ENCODE results near the gene EPHB1. TPM values are rescaled to one million over a fixed set of nuclear protein-coding genes. Genes with fewer than 3 reads are reported as not detected.

The EPHB1 gene
- total RNA-seq, 1 experiment from 2014 or later = 0.11 TPM

DNA sequence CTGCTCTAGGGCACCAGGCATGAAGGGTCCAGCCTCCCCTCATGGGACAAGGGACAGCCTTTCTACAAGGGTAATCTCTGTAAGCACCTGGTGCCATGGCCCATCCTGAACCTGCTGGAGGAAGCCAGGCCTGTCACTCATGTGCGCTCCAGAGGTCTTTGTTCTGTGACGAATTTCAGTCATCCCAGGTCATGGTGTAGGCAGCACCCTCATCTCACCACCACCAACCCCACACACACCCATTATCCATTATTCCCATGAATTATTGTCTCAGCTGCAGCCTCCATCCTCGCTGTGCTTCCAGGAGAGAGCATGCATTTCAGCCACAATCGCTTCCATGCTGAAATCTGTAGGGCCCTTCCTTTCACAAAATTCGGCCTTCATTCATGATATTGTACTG lies 419.3 kb downstream of the EPHB1 start:
- no TSS peak for BruUV-seq (replicated peaks)
- intact Hi-C loops (cut with micrococcal nuclease; ENCODE audit: unreplicated experiment) = no loop called here
- no peak for DNase-seq (ENCODE audit: low spot score)
- H3K9me3 ChIP-seq (ENCODE audit: low read depth, low read length, poor library complexity, severe bottlenecking) = no peaks in the 10 kb centered on the region
- no peaks in the 10 kb centered on the region for H3K27me3 ChIP-seq (replicated peaks; ENCODE audit: insufficient read depth, low read depth, low read length, poor library complexity)
- no peak for TF ChIP-seq EZH2 (IDR thresholded peaks at IDR 0.05; ENCODE audit: borderline replicate concordance, low read depth, low read length, poor library complexity, severe bottlenecking)
- TF ChIP-seq, protein P1, sequence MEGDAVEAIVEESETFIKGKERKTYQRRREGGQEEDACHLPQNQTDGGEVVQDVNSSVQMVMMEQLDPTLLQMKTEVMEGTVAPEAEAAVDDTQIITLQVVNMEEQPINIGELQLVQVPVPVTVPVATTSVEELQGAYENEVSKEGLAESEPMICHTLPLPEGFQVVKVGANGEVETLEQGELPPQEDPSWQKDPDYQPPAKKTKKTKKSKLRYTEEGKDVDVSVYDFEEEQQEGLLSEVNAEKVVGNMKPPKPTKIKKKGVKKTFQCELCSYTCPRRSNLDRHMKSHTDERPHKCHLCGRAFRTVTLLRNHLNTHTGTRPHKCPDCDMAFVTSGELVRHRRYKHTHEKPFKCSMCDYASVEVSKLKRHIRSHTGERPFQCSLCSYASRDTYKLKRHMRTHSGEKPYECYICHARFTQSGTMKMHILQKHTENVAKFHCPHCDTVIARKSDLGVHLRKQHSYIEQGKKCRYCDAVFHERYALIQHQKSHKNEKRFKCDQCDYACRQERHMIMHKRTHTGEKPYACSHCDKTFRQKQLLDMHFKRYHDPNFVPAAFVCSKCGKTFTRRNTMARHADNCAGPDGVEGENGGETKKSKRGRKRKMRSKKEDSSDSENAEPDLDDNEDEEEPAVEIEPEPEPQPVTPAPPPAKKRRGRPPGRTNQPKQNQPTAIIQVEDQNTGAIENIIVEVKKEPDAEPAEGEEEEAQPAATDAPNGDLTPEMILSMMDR (conservative IDR thresholded peaks at IDR 0.05; ENCODE audit: low read depth, low read length) = no peak
- CTCF ChIA-PET = no interaction called here
- H3K36me3 ChIP-seq (ENCODE audit: insufficient read depth, low read length, poor library complexity, severe bottlenecking) = no peaks in the 10 kb centered on the region
- POLR2A ChIA-PET (ENCODE audit: low non-redundant PET) = no interaction called here
- no peak overlapping the region for H3K4me3 ChIP-seq (ENCODE audit: low read depth, low read length, poor library complexity, severe bottlenecking)
- H3K27ac ChIP-seq (ENCODE audit: low read depth, low read length, poor library complexity, severe bottlenecking) = no peak overlapping the region
- H3K4me1 ChIP-seq (ENCODE audit: insufficient read depth, low read length, poor library complexity, severe bottlenecking) = no peaks in the 10 kb centered on the region

DNA sequence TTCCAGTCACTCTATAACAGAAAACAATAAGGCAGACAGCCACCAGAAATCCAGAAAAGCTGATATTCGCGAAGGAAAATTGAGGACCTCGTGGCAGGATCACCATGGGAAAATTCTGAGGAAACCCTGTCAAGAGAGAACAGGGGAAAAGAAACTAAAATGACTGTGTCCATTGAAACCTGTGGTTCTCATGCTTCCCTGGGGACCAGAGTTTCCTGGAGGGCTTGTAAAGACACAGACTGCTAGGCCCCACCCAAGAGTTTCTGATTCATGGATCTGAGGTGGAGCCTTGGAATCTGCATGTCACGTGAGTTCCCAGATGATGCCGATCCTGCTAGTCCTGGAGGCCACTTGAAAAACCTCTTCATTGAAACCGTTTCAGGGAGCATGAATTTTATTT lies 420.5 kb downstream of the EPHB1 start:
- ChIA-PET POLR2A (ENCODE audit: low non-redundant PET) (no interaction called here), CTCF (no interaction called here)
- H3K36me3 ChIP-seq (ENCODE audit: insufficient read depth, low read length, poor library complexity, severe bottlenecking) = no peaks in the 10 kb centered on the region
- no peak for DNase-seq (ENCODE audit: low spot score)
- BruUV-seq (replicated peaks) = no TSS peak
- TF ChIP-seq, protein P1 (conservative IDR thresholded peaks at IDR 0.05; ENCODE audit: low read depth, low read length) = no peak
- no peak for TF ChIP-seq EZH2 (IDR thresholded peaks at IDR 0.05; ENCODE audit: borderline replicate concordance, low read depth, low read length, poor library complexity, severe bottlenecking)
- H3K27ac ChIP-seq (ENCODE audit: low read depth, low read length, poor library complexity, severe bottlenecking) = no peak overlapping the region
- no peaks in the 10 kb centered on the region for H3K9me3 ChIP-seq (ENCODE audit: low read depth, low read length, poor library complexity, severe bottlenecking)
- H3K4me1 ChIP-seq (ENCODE audit: insufficient read depth, low read length, poor library complexity, severe bottlenecking) = no peaks in the 10 kb centered on the region
- intact Hi-C loops (cut with micrococcal nuclease; ENCODE audit: unreplicated experiment) = no loop called here
- H3K4me3 ChIP-seq (ENCODE audit: low read depth, low read length, poor library complexity, severe bottlenecking) = no peak overlapping the region
- no peaks in the 10 kb centered on the region for H3K27me3 ChIP-seq (replicated peaks; ENCODE audit: insufficient read depth, low read depth, low read length, poor library complexity)

DNA sequence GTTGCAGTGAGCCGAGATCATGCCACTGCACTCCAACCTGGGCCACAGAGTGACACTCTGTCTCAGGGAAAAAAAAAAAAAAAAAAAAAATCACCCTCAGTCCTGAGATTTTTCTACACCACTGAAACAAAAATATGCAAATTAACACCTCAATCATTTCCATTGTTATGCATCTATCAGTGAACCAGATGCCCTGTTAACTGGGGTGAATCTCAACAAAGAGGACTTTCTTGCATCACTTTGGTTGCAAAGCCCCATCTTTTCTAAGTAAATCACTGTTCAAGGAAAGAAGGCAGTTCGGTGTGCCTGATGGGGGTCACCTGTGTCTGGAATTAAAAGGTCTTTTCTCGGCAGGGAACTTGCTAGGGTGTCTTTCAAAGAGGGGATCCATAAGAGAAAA lies 421.6 kb downstream of the EPHB1 start:
- Histone ChIP-seq H3K9me3 (ENCODE audit: low read depth, low read length, poor library complexity, severe bottlenecking) (no peaks in the 10 kb centered on the region), H3K27ac (ENCODE audit: low read depth, low read length, poor library complexity, severe bottlenecking) (no peak overlapping the region), H3K4me3 (ENCODE audit: low read depth, low read length, poor library complexity, severe bottlenecking) (no peak overlapping the region), H3K4me1 (ENCODE audit: insufficient read depth, low read length, poor library complexity, severe bottlenecking) (no peaks in the 10 kb centered on the region), H3K27me3 (replicated peaks; ENCODE audit: insufficient read depth, low read depth, low read length, poor library complexity) (no peaks in the 10 kb centered on the region), H3K36me3 (ENCODE audit: insufficient read depth, low read length, poor library complexity, severe bottlenecking) (no peaks in the 10 kb centered on the region)
- no TSS peak for BruUV-seq (replicated peaks)
- ChIA-PET CTCF (no interaction called here), POLR2A (ENCODE audit: low non-redundant PET) (no interaction called here)
- TF ChIP-seq, protein P1 (conservative IDR thresholded peaks at IDR 0.05; ENCODE audit: low read depth, low read length) = no peak
- no peak for TF ChIP-seq EZH2 (IDR thresholded peaks at IDR 0.05; ENCODE audit: borderline replicate concordance, low read depth, low read length, poor library complexity, severe bottlenecking)
- no peak for DNase-seq (ENCODE audit: low spot score)
- intact Hi-C loops (cut with micrococcal nuclease; ENCODE audit: unreplicated experiment) = no loop called here

Measured in A673 (cell line).